Endothelial cell of umbilical vein (primary cell): ENCODE measurements around the gene USP31.

ENCODE experiments used
- CTCF ChIP-seq, 2 donors: IDR thresholded peaks; 1 replicate in 1 of 2; 2 replicates in 1 of 2; pipeline ENCODE4 v1.5.1; 2011; ENCODE audit warnings: low read length in 2 of 2, mild to moderate bottlenecking in 2 of 2, moderate library complexity in 2 of 2, control low read depth in 1 of 2, inconsistent platforms in 1 of 2, low read depth in 1 of 2; ENCODE audit not compliant: insufficient read depth in 1 of 2; ENCODE audit errors: extremely low read depth in 1 of 2
- EZH2 ChIP-seq: IDR thresholded peaks from 2 replicates; pipeline ENCODE4 v1.6.1; 2012; ENCODE audit warnings: borderline replicate concordance, low read depth, mild to moderate bottlenecking, moderate library complexity, low read length, inconsistent platforms; ENCODE audit not compliant: severe bottlenecking
- MAX ChIP-seq: IDR thresholded peaks from 2 replicates; pipeline ENCODE4 v1.6.1; 2011; ENCODE audit not compliant: insufficient read depth, insufficient read length
- MYC ChIP-seq: IDR thresholded peaks from one replicate; pipeline ENCODE4 v1.6.1; 2011; ENCODE audit warnings: mild to moderate bottlenecking, low read depth, low read length
- POLR2A ChIP-seq: IDR thresholded peaks from 2 replicates; pipeline ENCODE4 v1.6.1; 2012; ENCODE audit warnings: low read depth, mild to moderate bottlenecking, control low read depth, low read length

GRCh38 chr16:23147666-23148065 lies 1.6 kb downstream of the USP31 start:
- TF ChIP-seq EZH2 = no peak
- TF ChIP-seq CTCF (IDR thresholded peaks at IDR 0.05; ENCODE audit: extremely low read depth in 1 of 2, insufficient read depth in 1 of 2, low read depth in 1 of 2, low read length in 2 of 2) = no peak
- TF ChIP-seq MYC = no peak
- no peak for TF ChIP-seq POLR2A
- no peak for TF ChIP-seq MAX
